Thymus (tissue), 11 donors: ENCODE measurements around the gene CACNA1F. TPM values are rescaled to one million over a fixed set of nuclear protein-coding genes. Genes with fewer than 3 reads are reported as not detected.

Experiments
- DNase-seq, 9 donors: peaks; one replicate each; pipeline ENCODE4 v3.0.0-alpha.2; 2013; ENCODE audit warnings: low spot score in 9 of 9, low read depth in 6 of 9, missing footprints in 1 of 9
- H3K27ac ChIP-seq, 2 donors: one replicate each; pipeline ENCODE4 v1.5.1; 2013; ENCODE audit warnings: control low read depth in 1 of 2, low read depth in 1 of 2, low read length in 1 of 2, mild to moderate bottlenecking in 1 of 2, moderate library complexity in 1 of 2
- H3K27me3 ChIP-seq, 2 donors: one replicate each; pipeline ENCODE4 v1.5.1; 2013; ENCODE audit warnings: low read length in 1 of 2; ENCODE audit not compliant: control insufficient read depth in 2 of 2, insufficient read depth in 1 of 2
- H3K36me3 ChIP-seq, 2 donors: one replicate each; pipeline ENCODE4 v1.5.1; 2013; ENCODE audit warnings: low read length in 1 of 2, mild to moderate bottlenecking in 1 of 2, moderate library complexity in 1 of 2; ENCODE audit not compliant: control insufficient read depth in 2 of 2, insufficient read depth in 2 of 2
- H3K4me1 ChIP-seq, 2 donors: one replicate each; pipeline ENCODE4 v1.5.1; 2013; ENCODE audit warnings: low read length in 2 of 2; ENCODE audit not compliant: control insufficient read depth in 2 of 2, insufficient read depth in 2 of 2
- H3K4me3 ChIP-seq, 2 donors: one replicate each; pipeline ENCODE4 v1.5.1; 2013; ENCODE audit warnings: low read length in 2 of 2, control low read depth in 1 of 2, mild to moderate bottlenecking in 1 of 2
- H3K9me3 ChIP-seq, 2 donors: one replicate each; pipeline ENCODE4 v1.5.1; 2013; ENCODE audit warnings: low read length in 1 of 2, mild to moderate bottlenecking in 1 of 2; ENCODE audit not compliant: control insufficient read depth in 2 of 2, insufficient read depth in 1 of 2
- WGBS: extraction: QIAGEN DNeasy Blood & Tissue Kit; methylation state at CpG from one replicate; pipeline ENCODE4 v1.1.7; 2013; 5-methylcytosine and 5-hydroxymethylcytosine counted together
- polyA plus RNA-seq: library from polyadenylated mRNA; stranded (reverse); fragments of 200-250 nt; gene quantifications from one replicate; pipeline ENCODE4 v1.2.3, GENCODE V29; 2013
- total RNA-seq: library from RNA; stranded (reverse); fragments of 120-200 nt; gene quantifications from one replicate; pipeline ENCODE4 v1.2.4, GENCODE V29; 2013
- donor health status: healthy.

Gene CACNA1F
- total and polyA plus RNA-seq, 2 donors = 0.61 to 1.8 TPM

DNA sequence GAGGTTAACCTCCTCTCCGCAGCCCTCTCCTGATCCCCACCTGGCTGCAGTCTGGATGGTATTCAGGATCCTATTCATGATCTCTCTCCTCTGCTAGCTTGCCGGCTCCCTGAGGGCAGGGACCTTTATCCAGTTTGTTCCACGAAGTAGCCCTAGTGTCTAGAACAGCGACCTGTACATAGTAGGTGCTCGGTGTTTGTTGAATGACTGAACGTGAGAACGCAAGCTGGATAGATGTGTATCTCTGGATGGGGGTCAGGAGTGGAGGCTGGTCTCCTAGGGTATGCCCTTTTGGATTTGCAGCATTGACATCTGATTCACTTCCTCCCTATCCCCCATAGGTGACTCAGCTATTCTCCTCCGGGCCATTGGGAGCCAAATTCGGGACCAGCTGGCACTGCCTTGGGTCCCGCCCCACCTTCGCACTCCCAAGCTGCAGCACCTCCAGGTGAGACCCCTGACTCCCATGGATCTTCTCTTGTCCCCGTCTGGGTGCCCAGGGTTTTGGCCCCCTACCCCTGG, 9.5 kb upstream of the CACNA1F start:
- Histone ChIP-seq H3K9me3 (no peaks in the 10 kb centered on the region), H3K4me1 (no peaks in the 10 kb centered on the region), H3K4me3 (no peak overlapping the region), H3K27me3 (no peaks in the 10 kb centered on the region), H3K36me3 (peaks cover 35 to 49% of the 10 kb centered on the region in 2 donors), H3K27ac (no peak overlapping the region)
- 97% methylated on average over 12 of the region's 12 CpGs for WGBS
- no peak for DNase-seq

DNA sequence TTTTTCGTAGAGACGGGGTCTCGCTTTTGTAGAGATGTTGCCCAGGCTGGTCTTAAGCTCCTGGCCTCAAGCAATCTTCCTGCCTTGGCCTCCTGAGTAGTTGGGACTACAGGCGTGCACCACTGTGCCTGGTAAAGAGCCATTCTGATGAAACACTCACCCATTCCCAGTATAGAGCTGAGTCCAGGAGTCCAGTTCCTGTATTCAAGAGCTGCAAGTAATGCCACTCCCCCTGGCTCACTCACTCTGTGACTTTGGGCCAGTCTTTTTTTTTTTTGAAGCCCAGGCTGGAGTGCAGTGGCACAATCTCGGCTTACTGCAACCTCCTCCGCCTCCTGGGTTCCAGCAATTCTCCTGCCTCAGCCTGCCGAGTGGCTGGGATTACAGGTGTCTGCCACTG, 5.6 kb upstream of the CACNA1F start:
- WGBS = 85% methylated on average over 7 of the region's 7 CpGs
- H3K9me3 ChIP-seq = no peaks in the 10 kb centered on the region
- no peak overlapping the region for H3K27ac ChIP-seq
- no peak overlapping the region for H3K4me3 ChIP-seq
- H3K4me1 ChIP-seq = peaks cover 3 to 14% of the 10 kb centered on the region in 2 donors
- no peak for DNase-seq
- peaks cover 17 to 22% of the 10 kb centered on the region in 2 donors for H3K36me3 ChIP-seq
- H3K27me3 ChIP-seq = peaks cover 0 to 3% of the 10 kb centered on the region in 2 donors

DNA sequence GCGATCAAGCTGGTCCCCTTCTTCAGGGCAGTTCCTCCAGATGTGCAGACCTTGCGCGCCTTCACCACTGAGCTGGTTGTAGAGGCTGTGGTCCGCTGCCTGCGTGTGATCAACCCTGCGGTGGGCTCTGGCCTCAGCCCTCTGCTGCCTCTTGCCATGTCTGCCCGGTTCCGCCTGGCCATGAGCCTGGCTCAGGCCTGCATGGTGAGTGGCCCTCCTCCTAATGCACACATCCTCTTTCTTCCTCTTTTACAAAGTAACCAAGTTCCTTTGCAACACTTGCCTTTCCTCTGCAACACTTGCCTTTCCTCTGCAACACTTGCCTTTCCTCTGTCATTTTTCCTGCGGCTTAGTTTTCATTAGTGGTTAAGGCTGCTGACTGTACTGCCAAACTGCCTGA, 3.9 kb upstream of the CACNA1F start:
- H3K27ac ChIP-seq = peak overlapping the region in 1 of 2 donors; percentile 60
- peaks cover 4 to 6% of the 10 kb centered on the region in 2 donors for H3K36me3 ChIP-seq
- peaks cover 0 to 3% of the 10 kb centered on the region in 2 donors for H3K27me3 ChIP-seq
- WGBS = 58% methylated on average over 9 of the region's 9 CpGs
- H3K4me3 ChIP-seq = peak overlapping the region in 1 of 2 donors; percentile 13
- H3K4me1 ChIP-seq = peaks cover 3 to 24% of the 10 kb centered on the region in 2 donors
- no peak for DNase-seq
- H3K9me3 ChIP-seq = no peaks in the 10 kb centered on the region

DNA sequence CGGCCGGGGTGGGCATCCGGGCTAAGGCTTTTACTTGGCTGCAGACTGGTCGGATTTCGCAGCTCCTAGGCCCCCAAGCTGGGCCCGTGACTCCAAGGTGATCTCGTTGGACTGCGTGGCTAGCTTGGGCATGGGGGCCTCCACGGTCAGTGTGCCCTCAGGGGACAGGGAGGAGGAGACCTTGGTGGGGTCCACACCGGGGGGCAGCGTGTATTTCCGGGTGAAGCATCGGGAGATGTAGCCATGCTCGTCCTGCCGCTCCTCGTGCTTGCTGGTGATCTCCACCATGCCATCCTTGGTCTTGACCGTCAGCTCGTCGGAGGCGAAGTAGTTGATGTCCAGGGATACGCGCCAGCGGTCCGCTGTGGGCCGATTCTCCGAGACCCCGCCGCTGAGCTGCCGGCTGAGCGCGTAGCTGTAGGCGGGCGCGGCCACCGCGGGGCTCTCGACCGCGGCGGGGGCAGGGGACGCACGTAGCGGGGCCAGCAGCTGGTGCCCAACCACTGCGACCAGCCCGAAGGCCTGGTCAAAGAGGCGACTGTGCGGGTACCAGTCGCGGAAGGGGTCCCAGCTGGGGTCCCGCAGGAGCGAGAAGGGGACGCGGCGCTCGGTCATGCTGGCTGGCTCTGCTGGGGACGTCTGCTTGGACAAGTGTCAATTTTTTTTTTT, 881 bp upstream of the CACNA1F start:
- DNase-seq = no peak
- Histone ChIP-seq H3K27ac (peak overlapping the region in 1 of 2 donors; percentile 32), H3K9me3 (peaks cover 0 to 11% of the 10 kb centered on the region in 2 donors), H3K4me3 (no peak overlapping the region), H3K4me1 (peaks cover 6 to 40% of the 10 kb centered on the region in 2 donors), H3K36me3 (peaks cover 0 to 3% of the 10 kb centered on the region in 2 donors), H3K27me3 (peaks cover 0 to 5% of the 10 kb centered on the region in 2 donors)
- 79% methylated on average over 55 of the region's 56 CpGs for WGBS

DNA sequence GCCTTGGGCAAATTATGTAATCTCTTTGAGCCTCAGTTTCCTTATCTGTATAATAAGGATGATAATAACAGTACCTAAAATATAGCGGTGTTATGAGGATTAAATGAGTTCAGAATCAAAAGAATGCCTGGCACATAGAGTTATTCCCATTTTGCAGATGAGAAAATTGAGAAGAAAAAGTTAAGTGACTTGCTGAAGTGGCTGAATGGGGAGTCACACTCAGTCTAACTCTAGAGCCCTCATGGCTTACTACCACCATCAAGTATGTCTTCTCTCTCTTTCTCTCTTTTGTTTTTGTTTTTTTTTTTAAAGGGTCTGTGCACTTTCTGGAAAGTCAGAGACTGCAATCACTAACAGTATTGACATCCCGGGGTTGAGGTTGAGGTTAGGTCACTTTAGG, 615 bp downstream of the CACNA1F start:
- H3K4me3 ChIP-seq = no peak overlapping the region
- DNase-seq = no peak
- 94% methylated on average over 2 of the region's 2 CpGs for WGBS

DNA sequence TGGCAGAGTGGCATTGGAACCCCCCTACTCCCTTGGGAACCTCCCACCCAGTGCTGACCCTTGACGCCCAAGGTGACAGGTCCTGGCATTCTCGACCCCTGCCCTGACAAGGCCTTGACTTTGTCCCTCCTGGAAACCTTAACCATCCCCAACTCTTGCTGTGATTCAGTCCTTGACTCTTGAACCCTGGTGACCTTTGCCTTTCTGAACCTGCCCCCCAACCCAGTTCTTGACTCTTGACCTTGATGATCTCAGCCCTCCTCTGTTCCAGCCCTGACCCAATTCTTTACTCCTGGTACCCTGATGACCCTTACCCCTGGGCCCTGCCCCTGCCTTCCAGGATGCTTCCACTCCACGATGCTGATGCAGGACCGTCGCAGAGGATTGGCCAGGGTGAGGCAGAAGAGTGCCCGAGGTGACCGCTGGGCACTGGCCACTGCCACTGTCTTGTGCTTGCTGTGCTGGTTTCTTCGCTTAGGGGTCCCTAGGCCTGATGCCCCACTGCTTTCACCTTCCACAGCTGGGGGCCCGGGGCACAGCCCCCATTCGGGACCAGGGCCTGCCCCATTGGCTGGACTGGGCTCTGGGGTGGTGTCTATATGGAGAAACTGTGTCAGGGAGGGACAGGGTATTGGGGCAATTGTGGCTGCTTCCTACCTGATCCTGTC, 1.7 kb downstream of the CACNA1F start:
- Histone ChIP-seq H3K4me3 (no peak overlapping the region), H3K36me3 (no peaks in the 10 kb centered on the region), H3K9me3 (peaks cover 0 to 18% of the 10 kb centered on the region in 2 donors), H3K4me1 (peaks cover 3 to 34% of the 10 kb centered on the region in 2 donors), H3K27ac (no peak overlapping the region), H3K27me3 (peaks cover 0 to 5% of the 10 kb centered on the region in 2 donors)
- no peak for DNase-seq
- WGBS = 98% methylated on average over 10 of the region's 10 CpGs

More for the DNA sequence above, 615 bp downstream of the CACNA1F start:
- Histone ChIP-seq H3K27ac (no peak overlapping the region), H3K4me1 (peaks cover 6 to 40% of the 10 kb centered on the region in 2 donors), H3K9me3 (peaks cover 0 to 13% of the 10 kb centered on the region in 2 donors), H3K36me3 (no peaks in the 10 kb centered on the region), H3K27me3 (peaks cover 0 to 5% of the 10 kb centered on the region in 2 donors)

DNA sequence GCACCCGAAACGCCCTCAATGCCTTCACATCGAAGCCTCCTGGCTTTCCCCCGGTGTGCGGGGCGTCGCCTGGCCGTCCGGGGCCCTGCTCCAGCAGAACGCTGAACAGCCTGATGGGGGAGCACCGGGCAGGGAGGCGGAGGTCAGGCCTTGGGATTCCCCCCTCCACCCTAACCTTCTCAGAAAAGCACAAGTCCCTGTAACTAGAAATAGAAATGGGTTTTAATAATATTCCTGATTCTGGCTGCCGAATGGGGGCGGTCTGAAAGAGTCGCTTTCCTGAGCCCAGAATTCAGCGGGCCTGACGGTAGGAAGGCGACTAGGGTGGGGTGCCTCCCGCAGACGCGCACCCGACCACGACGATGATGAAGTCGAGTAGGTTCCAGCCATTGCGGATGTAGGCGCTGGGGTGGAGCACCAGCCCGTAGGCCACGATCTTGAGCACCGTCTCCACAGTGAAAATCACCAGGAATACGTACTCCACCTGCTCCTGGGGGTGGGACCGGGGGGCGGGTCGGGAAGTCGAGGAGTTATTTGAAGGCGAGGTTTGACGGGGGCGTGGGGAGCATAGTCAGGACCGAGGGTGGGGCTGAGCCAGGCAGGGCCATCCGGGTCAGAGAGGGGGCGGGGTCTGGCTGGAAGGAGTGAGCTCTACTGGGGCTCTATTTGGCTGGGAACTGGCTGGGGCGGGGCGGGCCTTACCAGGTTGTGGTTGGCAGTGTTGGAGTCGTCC, 2.5 kb downstream of the CACNA1F start:
- H3K36me3 ChIP-seq = no peaks in the 10 kb centered on the region
- H3K27ac ChIP-seq = peak overlapping the region; percentile 61 to 78
- H3K9me3 ChIP-seq = peaks cover 0 to 19% of the 10 kb centered on the region in 2 donors
- peaks cover 0 to 11% of the 10 kb centered on the region in 2 donors for H3K27me3 ChIP-seq
- peak overlapping the region; percentile 44 to 45 for H3K4me3 ChIP-seq
- peaks cover 3 to 29% of the 10 kb centered on the region in 2 donors for H3K4me1 ChIP-seq
- DNase-seq = peak in 5 of 9 donors; percentile 20 to 66 (median 39)
- 4% methylated on average over 44 of the region's 44 CpGs for WGBS

DNA sequence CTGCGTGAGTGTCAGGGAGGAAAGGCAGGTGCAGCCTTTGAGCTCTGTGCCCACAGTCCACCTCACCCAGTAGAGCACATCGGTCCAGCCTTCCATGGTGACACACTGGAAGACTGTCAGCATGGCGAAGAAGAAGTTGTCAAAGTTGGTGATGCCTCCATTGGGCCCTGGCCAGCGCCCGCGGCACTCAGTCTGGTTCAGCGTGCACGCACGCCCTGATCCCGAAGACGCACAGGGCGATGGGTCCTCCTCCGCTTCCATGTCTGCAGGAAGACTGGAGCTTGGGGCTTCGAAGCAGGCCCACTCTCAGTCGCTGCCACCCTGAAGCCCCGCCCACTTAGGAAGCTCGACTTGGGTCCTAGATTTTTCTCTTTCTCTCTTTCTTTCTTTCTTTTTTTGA, 5.0 kb downstream of the CACNA1F start:
- Histone ChIP-seq H3K36me3 (no peaks in the 10 kb centered on the region), H3K27me3 (peaks cover 0 to 13% of the 10 kb centered on the region in 2 donors), H3K4me3 (no peak overlapping the region), H3K9me3 (peaks cover 0 to 19% of the 10 kb centered on the region in 2 donors), H3K4me1 (peaks cover 3 to 20% of the 10 kb centered on the region in 2 donors), H3K27ac (no peak overlapping the region)
- WGBS = 94% methylated on average over 17 of the region's 17 CpGs
- no peak for DNase-seq
